Activated CD4-positive, alpha-beta T cell treated with anti-CD3 and anti-CD28 coated beads, Interleukin-2, amount 10 ng/mL, durations not matched to agents 7 days and 5 days (primary cell): ENCODE measurements around the gene SYT1. TPM values are rescaled to one million over a fixed set of nuclear protein-coding genes. Genes with fewer than 3 reads are reported as not detected.

Experiments
- CTCF ChIA-PET: fragments of 350-600 bp; sonication (Branson Sonifier 250); formaldehyde crosslinking; loops from one replicate; lab custom pipeline; 2021; ENCODE audit warnings: antibody characterized with exemption; lab: Charles Lee
- POLR2A ChIA-PET: fragments of 350-600 bp; sonication (Branson Sonifier 250); formaldehyde crosslinking; loops from one replicate; lab custom pipeline; 2021; ENCODE audit warnings: antibody characterized with exemption; lab: Charles Lee
- DNase-seq: peaks from one replicate; pipeline ENCODE4 v3.0.0-alpha.2; 2020
- H3K27ac Mint-ChIP-seq: one replicate; pipeline ENCODE4 v1.8.0; 2021; ENCODE audit warnings: mild to moderate bottlenecking, moderate library complexity, mixed read lengths
- H3K27me3 Mint-ChIP-seq: one replicate; pipeline ENCODE4 v1.8.0; 2021; ENCODE audit warnings: mixed read lengths
- H3K36me3 Mint-ChIP-seq: one replicate; pipeline ENCODE4 v1.8.0; 2021; ENCODE audit warnings: low read depth, mixed read lengths
- H3K4me1 Mint-ChIP-seq: one replicate; pipeline ENCODE4 v1.8.0; 2021; ENCODE audit warnings: mixed read lengths
- H3K4me3 Mint-ChIP-seq: one replicate; pipeline ENCODE4 v1.8.0; 2021; ENCODE audit warnings: mild to moderate bottlenecking, moderate library complexity, mixed read lengths
- H3K9me3 Mint-ChIP-seq: one replicate; pipeline ENCODE4 v1.8.0; 2021; ENCODE audit warnings: mixed read lengths
- total RNA-seq, 2 experiments: library from RNA; stranded (reverse); gene quantifications; one replicate each; pipeline ENCODE4 v1.2.3, GENCODE V29; 2021

The SYT1 gene
- total RNA-seq, 2 experiments from 2014 or later, result not detected

GRCh38 chr12:79250186-79250585, 385.6 kb downstream of the SYT1 start:
- Mint-ChIP-seq H3K27me3 (no peaks in the 10 kb centered on the region), H3K27ac (no peak overlapping the region), H3K4me1 (no peaks in the 10 kb centered on the region), H3K9me3 (peaks cover 4% of the 10 kb centered on the region), H3K4me3 (no peak overlapping the region), H3K36me3 (no peaks in the 10 kb centered on the region)
- CTCF ChIA-PET, result no interaction called here
- POLR2A ChIA-PET, result no interaction called here
- DNase-seq, result no peak

GRCh38 chr12:79250960-79251755, 386.6 kb downstream of the SYT1 start:
- Mint-ChIP-seq H3K4me3 (no peak overlapping the region), H3K27ac (no peak overlapping the region), H3K27me3 (no peaks in the 10 kb centered on the region), H3K36me3 (no peaks in the 10 kb centered on the region), H3K9me3 (peaks cover 4% of the 10 kb centered on the region), H3K4me1 (no peaks in the 10 kb centered on the region)
- CTCF ChIA-PET, result interaction anchor here (0.7 kb wide), 1 partner anchor 349 kb away, joined by 3 read pairs; no protein-coding TSS in a partner anchor
- POLR2A ChIA-PET, result no interaction called here
- no peak for DNase-seq

GRCh38 chr12:79252358-79253075, 387.9 kb downstream of the SYT1 start:
- peaks cover 4% of the 10 kb centered on the region for H3K9me3 Mint-ChIP-seq
- ChIA-PET CTCF (no interaction called here), POLR2A (no interaction called here)
- no peaks in the 10 kb centered on the region for H3K36me3 Mint-ChIP-seq
- no peak overlapping the region for H3K27ac Mint-ChIP-seq
- no peak overlapping the region for H3K4me3 Mint-ChIP-seq
- no peaks in the 10 kb centered on the region for H3K4me1 Mint-ChIP-seq
- no peaks in the 10 kb centered on the region for H3K27me3 Mint-ChIP-seq
- DNase-seq, result no peak

- CTCF ChIA-PET, result no interaction called here
These were observed 390.7 kb downstream of the SYT1 start for GRCh38 chr12:79255288-79255687.

GRCh38 chr12:79260923-79261322, 396.3 kb downstream of the SYT1 start:
- H3K4me1 Mint-ChIP-seq, result no peaks in the 10 kb centered on the region
- no peak overlapping the region for H3K27ac Mint-ChIP-seq
- CTCF ChIA-PET, result no interaction called here
- POLR2A ChIA-PET, result no interaction called here
- H3K4me3 Mint-ChIP-seq, result no peak overlapping the region
- no peak for DNase-seq
- no peaks in the 10 kb centered on the region for H3K27me3 Mint-ChIP-seq
- H3K9me3 Mint-ChIP-seq, result no peaks in the 10 kb centered on the region
- no peaks in the 10 kb centered on the region for H3K36me3 Mint-ChIP-seq

More at GRCh38 chr12:79255288-79255687, 390.7 kb downstream of the SYT1 start:
- Mint-ChIP-seq H3K27me3 (no peaks in the 10 kb centered on the region), H3K27ac (no peak overlapping the region), H3K4me3 (no peak overlapping the region), H3K4me1 (no peaks in the 10 kb centered on the region), H3K36me3 (no peaks in the 10 kb centered on the region), H3K9me3 (peaks cover 4% of the 10 kb centered on the region)
- DNase-seq, result no peak
- POLR2A ChIA-PET, result no interaction called here

GRCh38 chr12:79262938-79263337, 398.4 kb downstream of the SYT1 start:
- Mint-ChIP-seq H3K9me3 (no peaks in the 10 kb centered on the region), H3K27ac (no peak overlapping the region), H3K27me3 (no peaks in the 10 kb centered on the region), H3K36me3 (no peaks in the 10 kb centered on the region), H3K4me1 (no peaks in the 10 kb centered on the region), H3K4me3 (no peak overlapping the region)
- DNase-seq, result no peak
- ChIA-PET POLR2A (interaction anchor here (0.6 kb wide), 1 partner anchor 467 kb away, joined by 4 read pairs; no protein-coding TSS in a partner anchor), CTCF (interaction anchor here (0.6 kb wide), 1 partner anchor 514 kb away, joined by 3 read pairs; no protein-coding TSS in a partner anchor)

GRCh38 chr12:79266343-79267144, 402.0 kb downstream of the SYT1 start:
- ChIA-PET POLR2A (no interaction called here), CTCF (no interaction called here)
- no peak for DNase-seq
- Mint-ChIP-seq H3K9me3 (no peaks in the 10 kb centered on the region), H3K4me1 (no peaks in the 10 kb centered on the region), H3K27me3 (no peaks in the 10 kb centered on the region), H3K36me3 (no peaks in the 10 kb centered on the region), H3K4me3 (no peak overlapping the region), H3K27ac (no peak overlapping the region)

- POLR2A ChIA-PET, result no interaction called here
- Mint-ChIP-seq H3K36me3 (no peaks in the 10 kb centered on the region), H3K27me3 (no peaks in the 10 kb centered on the region), H3K4me3 (no peak overlapping the region), H3K27ac (no peak overlapping the region), H3K9me3 (no peaks in the 10 kb centered on the region), H3K4me1 (no peaks in the 10 kb centered on the region)
- CTCF ChIA-PET, result no interaction called here
- DNase-seq, result no peak
These were observed 403.0 kb downstream of the SYT1 start for GRCh38 chr12:79267580-79267979.

- H3K4me1 Mint-ChIP-seq, result no peaks in the 10 kb centered on the region
- POLR2A ChIA-PET, result no interaction called here
These were observed 410.0 kb downstream of the SYT1 start for GRCh38 chr12:79274501-79275064.

GRCh38 chr12:79275631-79276030, 411.1 kb downstream of the SYT1 start:
- no peak for DNase-seq
- no peaks in the 10 kb centered on the region for H3K4me1 Mint-ChIP-seq
- H3K9me3 Mint-ChIP-seq, result no peaks in the 10 kb centered on the region
- H3K27ac Mint-ChIP-seq, result no peak overlapping the region
- ChIA-PET CTCF (no interaction called here), POLR2A (no interaction called here)
- no peak overlapping the region for H3K4me3 Mint-ChIP-seq
- H3K36me3 Mint-ChIP-seq, result no peaks in the 10 kb centered on the region
- no peaks in the 10 kb centered on the region for H3K27me3 Mint-ChIP-seq

More at GRCh38 chr12:79274501-79275064, 410.0 kb downstream of the SYT1 start:
- DNase-seq, result no peak
- Mint-ChIP-seq H3K27ac (no peak overlapping the region), H3K36me3 (no peaks in the 10 kb centered on the region), H3K9me3 (no peaks in the 10 kb centered on the region), H3K27me3 (no peaks in the 10 kb centered on the region), H3K4me3 (no peak overlapping the region)
- CTCF ChIA-PET, result no interaction called here

GRCh38 chr12:79283364-79283763, 418.8 kb downstream of the SYT1 start:
- Mint-ChIP-seq H3K9me3 (no peaks in the 10 kb centered on the region), H3K36me3 (no peaks in the 10 kb centered on the region), H3K4me3 (no peak overlapping the region), H3K4me1 (no peaks in the 10 kb centered on the region), H3K27me3 (no peaks in the 10 kb centered on the region), H3K27ac (no peak overlapping the region)
- ChIA-PET CTCF (no interaction called here), POLR2A (no interaction called here)
- DNase-seq, result no peak

GRCh38 chr12:79288911-79289310, 424.3 kb downstream of the SYT1 start:
- no peak overlapping the region for H3K4me3 Mint-ChIP-seq
- no peaks in the 10 kb centered on the region for H3K36me3 Mint-ChIP-seq
- no peaks in the 10 kb centered on the region for H3K4me1 Mint-ChIP-seq
- ChIA-PET POLR2A (no interaction called here), CTCF (no interaction called here)
- H3K27me3 Mint-ChIP-seq, result no peaks in the 10 kb centered on the region
- no peak overlapping the region for H3K27ac Mint-ChIP-seq
- no peaks in the 10 kb centered on the region for H3K9me3 Mint-ChIP-seq
- DNase-seq, result no peak
